Mesendoderm (in vitro differentiated cells): ENCODE data around the gene ZNRF1.

Source experiments
- DNase-seq: peaks from one replicate; pipeline ENCODE4 v3.0.0; 2013
- H2AK5ac ChIP-seq: 2 replicates; pipeline ENCODE4 v1.6.1; 2013; ENCODE audit warnings: low read length, inconsistent platforms
- H2BK120ac ChIP-seq: 2 replicates; pipeline ENCODE4 v1.6.1; 2013; ENCODE audit warnings: low read depth, mild to moderate bottlenecking, low read length, moderate library complexity, mixed read lengths
- H2BK15ac ChIP-seq: replicated peaks from 2 replicates; pipeline ENCODE4 v1.6.1; 2013; ENCODE audit warnings: low read depth, mild to moderate bottlenecking, moderate library complexity
- H2BK5ac ChIP-seq: 2 replicates; pipeline ENCODE4 v1.6.1; 2013; ENCODE audit warnings: low read length, inconsistent platforms
- H3K18ac ChIP-seq: 2 replicates; pipeline ENCODE4 v1.6.1; 2013; ENCODE audit warnings: mild to moderate bottlenecking, low read length, mixed read lengths
- H3K23ac ChIP-seq: one replicate; pipeline ENCODE4 v1.6.1; 2013; ENCODE audit warnings: low read length
- H3K27ac ChIP-seq: 2 replicates; pipeline ENCODE4 v1.5.1; 2013; ENCODE audit warnings: low read depth, mild to moderate bottlenecking, inconsistent platforms, low read length, moderate library complexity
- H3K27me3 ChIP-seq: 2 replicates; pipeline ENCODE4 v1.6.1; 2013; ENCODE audit warnings: low read length, control low read depth, mild to moderate bottlenecking, inconsistent platforms; ENCODE audit not compliant: insufficient read depth, poor library complexity
- H3K36me3 ChIP-seq: 2 replicates; pipeline ENCODE4 v1.6.1; 2013; ENCODE audit warnings: low read length, inconsistent platforms; ENCODE audit not compliant: control insufficient read depth, insufficient read depth
- H3K4ac ChIP-seq: one replicate; pipeline ENCODE4 v1.6.1; 2013; ENCODE audit warnings: low read depth, mild to moderate bottlenecking, low read length, moderate library complexity
- H3K4me1 ChIP-seq: 2 replicates; pipeline ENCODE4 v1.6.1; 2013; ENCODE audit warnings: low read depth, low read length, inconsistent platforms; ENCODE audit not compliant: control insufficient read depth
- H3K4me2 ChIP-seq: 2 replicates; pipeline ENCODE4 v1.6.1; 2013; ENCODE audit warnings: low read length
- H3K4me3 ChIP-seq: 2 replicates; pipeline ENCODE4 v1.5.1; 2013; ENCODE audit warnings: mild to moderate bottlenecking, low read length
- H3K56ac ChIP-seq: one replicate; pipeline ENCODE4 v1.6.1; 2013; ENCODE audit warnings: low read length
- H3K79me1 ChIP-seq: 2 replicates; pipeline ENCODE4 v1.6.1; 2013; ENCODE audit warnings: low read length, inconsistent platforms
- H3K79me2 ChIP-seq: 2 replicates; pipeline ENCODE4 v1.6.1; 2013; ENCODE audit warnings: mild to moderate bottlenecking, low read length; ENCODE audit not compliant: control insufficient read depth, insufficient read depth
- H3K9ac ChIP-seq: 2 replicates; pipeline ENCODE4 v1.6.1; 2013; ENCODE audit warnings: low read length, inconsistent platforms
- H4K5ac ChIP-seq: one replicate; pipeline ENCODE4 v1.6.1; 2013; ENCODE audit warnings: low read length
- H4K8ac ChIP-seq: one replicate; pipeline ENCODE4 v1.6.1; 2013; ENCODE audit warnings: low read depth, mild to moderate bottlenecking, control low read depth, low read length, moderate library complexity
- WGBS: extraction: QIAGEN DNeasy Blood & Tissue Kit; methylation state at CpG from one replicate; pipeline ENCODE4 v1.1.7; 2013; ENCODE audit warnings: low lambda C conversion rate, missing lambda C conversion rate; ENCODE audit not compliant: insufficient coverage; ENCODE audit errors: extremely low coverage; 5-methylcytosine and 5-hydroxymethylcytosine counted together

The ZNRF1 gene

DNA sequence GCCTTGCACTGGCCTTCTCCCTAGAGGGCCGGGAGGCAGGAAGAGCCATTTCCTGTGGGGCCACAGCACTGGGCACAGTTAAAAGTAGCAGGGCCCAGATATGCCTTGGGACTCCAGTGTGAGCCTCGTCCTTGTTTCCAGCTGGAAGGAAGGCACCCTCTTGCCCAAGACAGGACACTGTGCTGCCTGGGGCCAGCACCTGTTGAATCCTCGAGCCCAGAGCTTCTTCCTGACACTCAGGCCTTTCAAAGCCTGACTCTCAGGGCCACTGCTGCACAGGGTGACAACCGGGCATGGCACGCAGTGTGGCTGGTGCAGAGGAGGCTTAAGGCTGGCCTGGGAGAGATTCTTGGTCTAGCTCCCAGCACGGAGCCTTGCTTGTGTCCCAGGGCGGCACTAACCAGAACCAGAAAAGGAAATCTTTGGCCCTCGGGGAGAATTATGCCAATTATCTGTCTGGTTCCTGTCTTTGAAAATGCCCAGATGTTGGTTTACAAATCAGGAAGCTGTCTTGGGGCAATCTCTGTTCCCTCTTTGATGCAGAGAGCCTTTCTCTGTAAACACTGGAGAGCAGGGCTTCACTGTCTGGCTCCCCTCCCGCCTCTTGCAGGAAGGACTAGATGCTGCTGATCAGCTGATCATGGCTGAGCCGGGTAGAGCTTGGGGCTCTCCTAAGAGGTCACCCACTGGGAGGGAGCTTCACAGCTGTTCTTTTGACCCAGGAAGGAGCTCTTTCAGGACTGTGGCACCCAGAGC lies 106.7 kb downstream of the ZNRF1 start:
- Histone ChIP-seq H3K23ac (no peak overlapping the region), H3K4ac (no peak overlapping the region), H2AK5ac (no peak overlapping the region), H3K4me3 (no peak overlapping the region), H4K5ac (no peak overlapping the region), H3K9ac (no peak overlapping the region), H3K56ac (no peak overlapping the region), H3K27ac (no peak overlapping the region), H3K4me1 (no peaks in the 10 kb centered on the region), H3K79me1 (peaks cover 4% of the 10 kb centered on the region), H2BK5ac (no peak overlapping the region), H3K79me2 (no peaks in the 10 kb centered on the region), H4K8ac (no peak overlapping the region), H2BK120ac (no peak overlapping the region), H3K4me2 (no peak overlapping the region), H2BK15ac (no peak overlapping the region), H3K18ac (no peak overlapping the region), H3K27me3 (no peaks in the 10 kb centered on the region), H3K36me3 (no peaks in the 10 kb centered on the region)
- DNase-seq = no peak
- WGBS = no CpG with 5 or more reads among the region's 10 CpGs

DNA sequence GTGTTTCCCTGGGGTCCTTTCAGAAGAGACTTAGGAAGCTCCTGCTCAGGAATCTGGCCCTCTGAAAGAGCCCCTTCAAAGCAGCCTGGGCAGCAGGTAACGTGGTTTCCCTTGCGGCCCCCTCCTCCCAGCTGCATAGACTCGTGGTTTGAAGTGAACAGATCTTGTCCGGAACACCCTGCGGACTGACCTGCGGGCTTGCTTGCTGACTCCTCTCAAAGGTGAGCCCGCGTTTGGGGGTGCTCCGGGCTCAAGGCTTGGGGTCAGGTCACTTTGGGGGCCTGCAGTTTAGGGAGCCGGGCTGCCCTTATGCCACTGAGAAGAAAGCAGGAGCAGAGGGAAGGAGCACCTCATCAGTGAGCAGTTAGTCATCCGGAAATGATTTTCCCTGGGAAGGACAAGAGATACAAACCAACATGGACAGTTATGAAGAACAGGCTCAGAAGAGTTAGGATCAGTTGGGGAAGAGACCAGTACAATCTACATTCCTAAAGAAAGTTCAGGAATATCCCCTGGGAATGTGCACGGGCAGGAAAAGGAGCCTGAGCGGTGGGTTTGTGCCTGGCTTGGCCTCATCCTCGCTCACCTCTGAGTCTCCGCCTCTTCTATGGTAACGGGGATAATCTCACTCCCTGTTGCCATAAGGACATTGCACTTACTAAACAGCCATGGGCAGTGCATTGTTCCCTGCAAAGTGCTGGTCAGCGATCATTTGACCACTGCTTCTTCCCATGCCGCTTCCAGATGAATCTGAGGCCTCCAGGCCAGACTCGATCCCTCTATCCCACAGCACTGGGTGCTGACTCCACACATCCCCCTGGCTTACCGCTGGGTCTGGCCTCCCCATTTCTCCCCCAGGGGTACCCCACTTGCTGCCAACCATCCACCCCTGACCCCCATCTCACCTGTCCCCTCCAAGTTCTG lies 107.8 kb downstream of the ZNRF1 start:
- Histone ChIP-seq H2BK5ac (no peak overlapping the region), H3K23ac (no peak overlapping the region), H3K4me1 (no peaks in the 10 kb centered on the region), H3K27ac (no peak overlapping the region), H3K79me1 (peaks cover 4% of the 10 kb centered on the region), H3K4me2 (no peak overlapping the region), H3K9ac (no peak overlapping the region), H2BK15ac (no peak overlapping the region), H4K8ac (no peak overlapping the region), H3K18ac (no peak overlapping the region), H2AK5ac (no peak overlapping the region), H3K79me2 (no peaks in the 10 kb centered on the region), H3K36me3 (no peaks in the 10 kb centered on the region), H3K4ac (no peak overlapping the region), H3K4me3 (no peak overlapping the region), H4K5ac (no peak overlapping the region), H2BK120ac (no peak overlapping the region), H3K27me3 (no peaks in the 10 kb centered on the region), H3K56ac (no peak overlapping the region)
- no peak for DNase-seq
- WGBS = no CpG with 5 or more reads among the region's 20 CpGs

DNA sequence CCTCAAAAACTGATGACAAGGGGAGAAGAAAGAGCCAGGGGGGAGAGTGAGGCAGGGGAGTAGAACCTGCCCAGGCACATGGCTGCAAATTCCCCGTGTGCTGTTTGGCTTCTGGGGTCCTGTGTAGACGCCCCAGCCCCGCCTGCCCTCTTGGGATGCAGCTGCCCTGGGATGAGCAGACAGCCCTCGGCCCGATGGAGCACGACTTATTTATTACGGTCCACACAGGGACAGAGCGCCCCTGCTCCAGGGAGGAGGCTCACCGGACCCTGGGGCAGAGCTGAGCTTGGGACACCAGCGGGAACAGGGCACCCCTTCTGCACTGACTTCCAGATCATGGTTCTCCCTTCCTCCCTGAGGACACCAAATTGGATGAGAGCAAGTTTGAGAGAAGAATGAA lies 108.7 kb downstream of the ZNRF1 start:
- H3K4me3 ChIP-seq = no peak overlapping the region
- H3K18ac ChIP-seq = no peak overlapping the region
- H3K23ac ChIP-seq = no peak overlapping the region
- H3K9ac ChIP-seq = no peak overlapping the region
- peaks cover 4% of the 10 kb centered on the region for H3K79me1 ChIP-seq
- no peak overlapping the region for H3K4me2 ChIP-seq
- H2BK15ac ChIP-seq = no peak overlapping the region
- no peak overlapping the region for H2AK5ac ChIP-seq
- no peaks in the 10 kb centered on the region for H3K27me3 ChIP-seq
- no peak overlapping the region for H2BK5ac ChIP-seq
- no peaks in the 10 kb centered on the region for H3K36me3 ChIP-seq
- DNase-seq = no peak
- no peak overlapping the region for H4K8ac ChIP-seq
- H4K5ac ChIP-seq = no peak overlapping the region
- no peaks in the 10 kb centered on the region for H3K79me2 ChIP-seq
- no peaks in the 10 kb centered on the region for H3K4me1 ChIP-seq
- no peak overlapping the region for H3K56ac ChIP-seq
- H3K27ac ChIP-seq = no peak overlapping the region
- H2BK120ac ChIP-seq = no peak overlapping the region
- no CpG with 5 or more reads among the region's 10 CpGs for WGBS
- no peak overlapping the region for H3K4ac ChIP-seq

DNA sequence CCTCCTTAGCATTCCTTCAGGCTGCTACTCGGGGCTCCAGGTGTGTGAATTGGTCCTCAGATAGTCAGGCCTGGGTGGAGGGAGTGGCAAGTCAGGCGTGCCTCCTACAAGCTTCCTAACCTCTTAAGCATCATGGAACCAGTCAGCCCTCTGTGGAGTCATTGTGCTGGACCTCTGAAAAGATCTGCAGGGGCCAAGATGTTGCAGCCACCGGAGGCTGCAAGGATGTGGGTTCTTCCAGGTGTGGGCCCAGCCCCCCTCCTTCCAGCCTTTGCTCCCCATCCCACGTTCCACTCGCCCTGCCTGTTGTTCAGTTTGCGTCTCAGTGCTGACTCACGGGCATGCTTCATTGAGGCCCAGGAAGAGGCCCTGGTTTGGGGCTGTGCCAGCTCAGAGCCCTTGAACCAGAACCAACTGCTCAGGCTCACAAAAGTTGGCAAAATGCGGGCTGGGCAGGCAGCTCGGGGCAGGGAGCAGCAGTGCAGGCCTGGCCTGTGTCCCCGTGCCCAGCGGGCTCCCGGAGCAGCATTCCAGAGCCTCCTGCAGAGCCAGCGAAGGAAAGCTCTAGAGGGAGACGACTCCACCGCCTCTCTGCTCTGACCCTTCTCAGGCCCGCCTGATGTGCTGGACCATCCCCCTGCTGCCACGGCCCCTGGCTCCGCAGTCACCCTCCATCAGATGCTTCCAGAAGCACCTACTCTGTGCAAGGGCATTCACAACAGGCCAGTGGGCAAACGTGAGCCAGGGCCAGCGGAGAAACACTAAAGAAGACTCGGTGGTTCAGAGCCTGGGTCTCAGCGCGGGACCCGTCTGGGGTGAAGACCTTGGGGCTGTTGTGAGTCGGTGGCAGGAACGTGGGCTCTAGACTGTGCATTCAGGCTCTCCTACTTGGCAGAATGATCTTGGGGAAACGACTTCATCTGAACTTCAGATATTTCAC lies 110.2 kb downstream of the ZNRF1 start:
- no peak overlapping the region for H3K4me3 ChIP-seq
- no peak overlapping the region for H2BK15ac ChIP-seq
- H3K27me3 ChIP-seq = no peaks in the 10 kb centered on the region
- H4K5ac ChIP-seq = no peak overlapping the region
- no peak overlapping the region for H3K18ac ChIP-seq
- H3K79me1 ChIP-seq = peaks cover 3% of the 10 kb centered on the region
- no peak overlapping the region for H3K23ac ChIP-seq
- no peak overlapping the region for H2AK5ac ChIP-seq
- no peaks in the 10 kb centered on the region for H3K36me3 ChIP-seq
- no peak for DNase-seq
- no peak overlapping the region for H3K4me2 ChIP-seq
- no CpG with 5 or more reads among the region's 27 CpGs for WGBS
- H3K56ac ChIP-seq = no peak overlapping the region
- no peak overlapping the region for H4K8ac ChIP-seq
- H3K4me1 ChIP-seq = peaks cover 2% of the 10 kb centered on the region
- H3K9ac ChIP-seq = no peak overlapping the region
- no peaks in the 10 kb centered on the region for H3K79me2 ChIP-seq
- no peak overlapping the region for H2BK120ac ChIP-seq
- H3K27ac ChIP-seq = no peak overlapping the region
- no peak overlapping the region for H2BK5ac ChIP-seq
- H3K4ac ChIP-seq = no peak overlapping the region

- no peak overlapping the region for H4K5ac ChIP-seq
- no peak overlapping the region for H2BK15ac ChIP-seq
- H3K18ac ChIP-seq = no peak overlapping the region
- no peaks in the 10 kb centered on the region for H3K79me1 ChIP-seq
- H2BK120ac ChIP-seq = no peak overlapping the region
- H3K27me3 ChIP-seq = no peaks in the 10 kb centered on the region
- peaks cover 2% of the 10 kb centered on the region for H3K4me1 ChIP-seq
- no peak overlapping the region for H3K23ac ChIP-seq
- no peak overlapping the region for H2BK5ac ChIP-seq
- H3K27ac ChIP-seq = no peak overlapping the region
- H3K9ac ChIP-seq = no peak overlapping the region
- no peak overlapping the region for H3K56ac ChIP-seq
- no peaks in the 10 kb centered on the region for H3K79me2 ChIP-seq
- H4K8ac ChIP-seq = no peak overlapping the region
- H3K36me3 ChIP-seq = no peaks in the 10 kb centered on the region
- no peak overlapping the region for H2AK5ac ChIP-seq
- no CpG with 5 or more reads among the region's 10 CpGs for WGBS
- no peak for DNase-seq
- H3K4me2 ChIP-seq = no peak overlapping the region
- H3K4me3 ChIP-seq = no peak overlapping the region
- no peak overlapping the region for H3K4ac ChIP-seq
Observed at GRCh38 chr16:75109732-75110243, 111.0 kb downstream of the ZNRF1 start.
